HepG2 (cell line): ENCODE results near the gene EFNA2. TPM values are rescaled to one million over a fixed set of nuclear protein-coding genes. Genes with fewer than 3 reads are reported as not detected.

Experiments used
- CBX1 ChIP-seq: IDR thresholded peaks from one replicate; pipeline ENCODE4 v1.6.1; 2016; ENCODE audit warnings: antibody characterized with exemption, low read depth
- FLYWCH1 ChIP-seq: sonication (generic); formaldehyde crosslinking; IDR thresholded peaks from 2 replicates; pipeline ENCODE4 v1.8.1; 2023; ENCODE audit warnings: mild to moderate bottlenecking, missing genetic modification reagents
- FOSL1 ChIP-seq: sonication (generic); formaldehyde crosslinking; IDR thresholded peaks from 2 replicates; pipeline ENCODE4 v1.9.0; 2021; ENCODE audit warnings: missing genetic modification reagents, borderline replicate concordance
- GATA4 ChIP-seq: sonication (generic); IDR thresholded peaks from 2 replicates; pipeline ENCODE4 v1.6.1; 2016; ENCODE audit warnings: antibody characterized with exemption, low read depth, borderline replicate concordance
- GTF3A ChIP-seq: sonication (generic); formaldehyde crosslinking; conservative IDR thresholded peaks from 2 replicates; pipeline ENCODE4 v1.4.0; 2020; ENCODE audit warnings: mild to moderate bottlenecking, missing genetic modification reagents
- HHEX ChIP-seq: IDR thresholded peaks from 2 replicates; pipeline ENCODE4 v1.6.1; 2016; ENCODE audit warnings: control low read depth
- NFE2L1 ChIP-seq: sonication (generic); formaldehyde crosslinking; IDR thresholded peaks from 2 replicates; pipeline ENCODE4 v1.4.0; 2020; ENCODE audit warnings: missing genetic modification reagents, mild to moderate bottlenecking, borderline replicate concordance
- PHF5A ChIP-seq: IDR thresholded peaks from one replicate; pipeline ENCODE4 v1.6.1; 2018; ENCODE audit warnings: low read depth, missing genetic modification reagents; ENCODE audit not compliant: unreplicated experiment
- RAD51 ChIP-seq: fragments of 450-650 bp; IDR thresholded peaks from 2 replicates; pipeline ENCODE4 v1.6.1; 2016; ENCODE audit warnings: borderline replicate concordance
- U2AF2 ChIP-seq: fragments of 200-400 bp; formaldehyde crosslinking; IDR thresholded peaks from 2 replicates; pipeline ENCODE4 v1.6.1; 2017; ENCODE audit warnings: low read depth, mild to moderate bottlenecking, low read length
- ZBED4 ChIP-seq: sonication (generic); formaldehyde crosslinking; IDR thresholded peaks from 2 replicates; pipeline ENCODE4 v1.4.0; 2020; ENCODE audit warnings: missing genetic modification reagents, borderline replicate concordance
- ZBTB1 ChIP-seq: sonication (generic); formaldehyde crosslinking; IDR thresholded peaks from 2 replicates; pipeline ENCODE4 v1.4.0; 2020; ENCODE audit warnings: missing genetic modification reagents, borderline replicate concordance
- ZNF20 ChIP-seq: sonication (generic); formaldehyde crosslinking; IDR thresholded peaks from 2 replicates; pipeline ENCODE4 v1.4.0; 2020; ENCODE audit warnings: mild to moderate bottlenecking, moderate library complexity, missing genetic modification reagents
- ZNF335 ChIP-seq: sonication (generic); formaldehyde crosslinking; IDR thresholded peaks from 2 replicates; pipeline ENCODE4 v1.4.0; 2020; ENCODE audit warnings: missing genetic modification reagents
- ZNF562 ChIP-seq: sonication (generic); formaldehyde crosslinking; IDR thresholded peaks from 2 replicates; pipeline ENCODE4 v1.8.0; 2022; ENCODE audit warnings: missing genetic modification reagents, borderline replicate concordance
- ZNF792 ChIP-seq: IDR thresholded peaks from 2 replicates; pipeline ENCODE4 v1.6.1; 2016
- polyA plus RNA-seq, 8 experiments: library from polyadenylated mRNA; depleted of rRNA in 3 of 8; stranded (reverse) in 7 of 8; unstranded in 1 of 8; fragments of >200 nt; fragmentation: Illumina TruSeq in 4 of 8; extraction: Trizol in 4 of 8; gene quantifications; 2 replicates each; pipeline versions ENCODE4 v1.2.1 to v1.2.3, GENCODE V29; 2011 to 2016; ENCODE audit warnings: low read depth in 4 of 8, missing spikeins in 1 of 8, mixed read lengths in 1 of 8; ENCODE audit not compliant: insufficient read depth in 1 of 8
- total RNA-seq, 5 experiments: library from RNA; depleted of rRNA; stranded (reverse); fragments of >200 nt; fragmentation: Illumina TruSeq; extraction: Trizol; gene quantifications; 2 replicates each; pipeline ENCODE4 v1.2.3, GENCODE V29; 2016; ENCODE audit warnings: low read depth in 1 of 5
- TF ChIP-seq, protein P1 (sequence below): sonication (generic); formaldehyde crosslinking; conservative IDR thresholded peaks from 2 replicates; pipeline ENCODE4 v1.4.0; 2020; ENCODE audit warnings: missing genetic modification reagents
- TF ChIP-seq, protein P2 (sequence below): sonication (generic); formaldehyde crosslinking; IDR thresholded peaks from 2 replicates; pipeline ENCODE4 v1.8.0; 2022; ENCODE audit warnings: missing genetic modification reagents, mild to moderate bottlenecking, borderline replicate concordance
- TF ChIP-seq, protein P3 (sequence below): sonication (generic); formaldehyde crosslinking; IDR thresholded peaks from 2 replicates; pipeline ENCODE4 v1.8.0; 2023; ENCODE audit warnings: mild to moderate bottlenecking, missing genetic modification reagents
- TF ChIP-seq, protein P4 (sequence below): sonication (generic); formaldehyde crosslinking; IDR thresholded peaks from 2 replicates; pipeline ENCODE4 v1.4.0; 2020; ENCODE audit warnings: mild to moderate bottlenecking, low read depth, missing genetic modification reagents
- TF ChIP-seq, protein P5 (sequence below): sonication (generic); formaldehyde crosslinking; IDR thresholded peaks from 2 replicates; pipeline ENCODE4 v1.9.0; 2021; ENCODE audit warnings: missing genetic modification reagents, mild to moderate bottlenecking, borderline replicate concordance

Gene EFNA2
- total and polyA plus RNA-seq, 2 of the 13 experiments (the other 11 are each of a cell fraction or from before 2014, with no cell fraction given), result 6.0 to 9.9 TPM

GRCh38 chr19:1324806-1325567 is 39.3 kb downstream of the EFNA2 start (continued):
- TF ChIP-seq, protein P1, sequence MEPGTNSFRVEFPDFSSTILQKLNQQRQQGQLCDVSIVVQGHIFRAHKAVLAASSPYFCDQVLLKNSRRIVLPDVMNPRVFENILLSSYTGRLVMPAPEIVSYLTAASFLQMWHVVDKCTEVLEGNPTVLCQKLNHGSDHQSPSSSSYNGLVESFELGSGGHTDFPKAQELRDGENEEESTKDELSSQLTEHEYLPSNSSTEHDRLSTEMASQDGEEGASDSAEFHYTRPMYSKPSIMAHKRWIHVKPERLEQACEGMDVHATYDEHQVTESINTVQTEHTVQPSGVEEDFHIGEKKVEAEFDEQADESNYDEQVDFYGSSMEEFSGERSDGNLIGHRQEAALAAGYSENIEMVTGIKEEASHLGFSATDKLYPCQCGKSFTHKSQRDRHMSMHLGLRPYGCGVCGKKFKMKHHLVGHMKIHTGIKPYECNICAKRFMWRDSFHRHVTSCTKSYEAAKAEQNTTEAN, result no peak
- TF ChIP-seq, protein P2, sequence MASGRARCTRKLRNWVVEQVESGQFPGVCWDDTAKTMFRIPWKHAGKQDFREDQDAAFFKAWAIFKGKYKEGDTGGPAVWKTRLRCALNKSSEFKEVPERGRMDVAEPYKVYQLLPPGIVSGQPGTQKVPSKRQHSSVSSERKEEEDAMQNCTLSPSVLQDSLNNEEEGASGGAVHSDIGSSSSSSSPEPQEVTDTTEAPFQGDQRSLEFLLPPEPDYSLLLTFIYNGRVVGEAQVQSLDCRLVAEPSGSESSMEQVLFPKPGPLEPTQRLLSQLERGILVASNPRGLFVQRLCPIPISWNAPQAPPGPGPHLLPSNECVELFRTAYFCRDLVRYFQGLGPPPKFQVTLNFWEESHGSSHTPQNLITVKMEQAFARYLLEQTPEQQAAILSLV, result peak; percentile 44; the same call in 1 of the 2 replicates
- no peak for TF ChIP-seq GATA4
- no peak for TF ChIP-seq GTF3A (CRISPR knock-in tag)
- 0 out of 2 replicates have a peak, but pooled peaks have one; percentile 50 for TF ChIP-seq U2AF2
- TF ChIP-seq, protein P3, sequence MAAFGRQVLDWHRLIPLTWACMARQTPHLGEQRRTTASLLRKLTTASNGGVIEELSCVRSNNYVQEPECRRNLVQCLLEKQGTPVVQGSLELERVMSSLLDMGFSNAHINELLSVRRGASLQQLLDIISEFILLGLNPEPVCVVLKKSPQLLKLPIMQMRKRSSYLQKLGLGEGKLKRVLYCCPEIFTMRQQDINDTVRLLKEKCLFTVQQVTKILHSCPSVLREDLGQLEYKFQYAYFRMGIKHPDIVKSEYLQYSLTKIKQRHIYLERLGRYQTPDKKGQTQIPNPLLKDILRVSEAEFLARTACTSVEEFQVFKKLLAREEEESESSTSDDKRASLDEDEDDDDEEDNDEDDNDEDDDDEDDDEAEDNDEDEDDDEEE (CRISPR knock-in tag), result no peak
- no peak for TF ChIP-seq ZBTB1 (CRISPR knock-in tag)
- TF ChIP-seq, protein P4, sequence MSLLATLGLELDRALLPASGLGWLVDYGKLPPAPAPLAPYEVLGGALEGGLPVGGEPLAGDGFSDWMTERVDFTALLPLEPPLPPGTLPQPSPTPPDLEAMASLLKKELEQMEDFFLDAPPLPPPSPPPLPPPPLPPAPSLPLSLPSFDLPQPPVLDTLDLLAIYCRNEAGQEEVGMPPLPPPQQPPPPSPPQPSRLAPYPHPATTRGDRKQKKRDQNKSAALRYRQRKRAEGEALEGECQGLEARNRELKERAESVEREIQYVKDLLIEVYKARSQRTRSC (CRISPR knock-in tag), result no peak
- no peak for TF ChIP-seq ZNF792
- TF ChIP-seq ZNF20 (CRISPR knock-in tag), result no peak
- TF ChIP-seq ZBED4 (CRISPR knock-in tag), result no peak
- TF ChIP-seq ZNF562 (CRISPR knock-in tag), result no peak
- no peak for TF ChIP-seq PHF5A (CRISPR knock-in tag)
- TF ChIP-seq ZNF335, result peak; percentile 73; the same call in 1 of the 2 replicates
- no peak for TF ChIP-seq CBX1
- TF ChIP-seq FOSL1, result no peak; the same call in 1 of the 2 replicates
- TF ChIP-seq FLYWCH1, result no peak
- TF ChIP-seq, protein P5, sequence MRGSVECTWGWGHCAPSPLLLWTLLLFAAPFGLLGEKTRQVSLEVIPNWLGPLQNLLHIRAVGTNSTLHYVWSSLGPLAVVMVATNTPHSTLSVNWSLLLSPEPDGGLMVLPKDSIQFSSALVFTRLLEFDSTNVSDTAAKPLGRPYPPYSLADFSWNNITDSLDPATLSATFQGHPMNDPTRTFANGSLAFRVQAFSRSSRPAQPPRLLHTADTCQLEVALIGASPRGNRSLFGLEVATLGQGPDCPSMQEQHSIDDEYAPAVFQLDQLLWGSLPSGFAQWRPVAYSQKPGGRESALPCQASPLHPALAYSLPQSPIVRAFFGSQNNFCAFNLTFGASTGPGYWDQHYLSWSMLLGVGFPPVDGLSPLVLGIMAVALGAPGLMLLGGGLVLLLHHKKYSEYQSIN (CRISPR knock-in tag), result no peak
- TF ChIP-seq HHEX, result no peak
- no peak for TF ChIP-seq NFE2L1
- TF ChIP-seq RAD51, result no peak
